Measurements from ENCODE around the gene MRPL40. TPM values are rescaled to one million over a fixed set of nuclear protein-coding genes. Genes with fewer than 3 reads are reported as not detected.

Gene MRPL40
- total and polyA plus RNA-seq, 2 experiments from 2014 or later, result 15.5 to 53.5 TPM

DNA sequence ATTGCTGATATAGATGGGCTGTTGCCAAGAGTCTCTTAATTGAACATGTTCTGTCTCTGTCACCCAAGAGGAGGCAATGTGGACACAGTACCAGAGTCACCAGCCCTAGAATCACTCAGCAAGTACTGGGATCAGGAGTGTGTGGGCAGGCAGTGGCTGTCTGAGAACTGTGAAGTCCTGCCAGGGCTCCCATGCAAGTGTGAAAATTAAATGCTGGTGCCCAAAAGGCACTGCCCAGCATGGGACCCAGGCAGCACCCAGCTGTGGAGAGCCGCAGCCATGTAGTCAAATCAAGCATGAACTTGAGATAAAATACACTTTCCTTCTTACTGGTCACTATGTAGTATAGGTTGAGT, 20.7 kb upstream of the MRPL40 start:
- no peak for DNase-seq (ENCODE audit: low spot score)
- Histone ChIP-seq H3K9me2 (ENCODE audit: insufficient read depth) (no peaks in the 10 kb centered on the region), H3K27ac (ENCODE audit: low read depth) (no peak overlapping the region), H3K27me3 (ENCODE audit: insufficient read depth) (no peaks in the 10 kb centered on the region), H3K4me2 (no peak overlapping the region), H3K4me3 (no peak overlapping the region), H3K36me3 (ENCODE audit: insufficient read depth) (peaks cover 10% of the 10 kb centered on the region; the same call in 1 of the 2 replicates), H4K20me1 (replicated peaks; ENCODE audit: insufficient read depth) (peaks cover 44% of the 10 kb centered on the region), H3F3A (replicated peaks; ENCODE audit: low read depth) (no peaks in the 10 kb centered on the region), H2AFZ (no peak overlapping the region), H3K79me2 (replicated peaks; ENCODE audit: insufficient read depth) (peaks cover 64% of the 10 kb centered on the region), H3K4me1 (ENCODE audit: insufficient read depth) (peaks cover 4% of the 10 kb centered on the region; the same call in 1 of the 2 replicates)
- Mint-ChIP-seq H3K27ac (no peak overlapping the region; the same call in 1 of the 2 replicates), H3K4me1 (peaks cover 19% of the 10 kb centered on the region), H3K36me3 (ENCODE audit: low read depth) (peaks cover 29% of the 10 kb centered on the region), H3K4me3 (no peak overlapping the region), H3K27me3 (ENCODE audit: insufficient read depth, low read depth, poor library complexity) (peaks cover 6% of the 10 kb centered on the region), H3K9me3 (no peaks in the 10 kb centered on the region)
- TF ChIP-seq STAT1 (IDR thresholded peaks at IDR 0.05; ENCODE audit: unreplicated experiment) (no peak), NANOG (IDR thresholded peaks at IDR 0.05; ENCODE audit: borderline replicate concordance) (no peak), ZNF114 (CRISPR knock-in tag; IDR thresholded peaks at IDR 0.05) (no peak), ZNF462 (CRISPR knock-in tag; IDR thresholded peaks at IDR 0.05) (no peak), POLR2AphosphoS5 (IDR thresholded peaks at IDR 0.05; ENCODE audit: low read depth) (no peak), JUNB (IDR thresholded peaks at IDR 0.05; ENCODE audit: unreplicated experiment) (no peak)
- ATAC-seq, result no peak

DNA sequence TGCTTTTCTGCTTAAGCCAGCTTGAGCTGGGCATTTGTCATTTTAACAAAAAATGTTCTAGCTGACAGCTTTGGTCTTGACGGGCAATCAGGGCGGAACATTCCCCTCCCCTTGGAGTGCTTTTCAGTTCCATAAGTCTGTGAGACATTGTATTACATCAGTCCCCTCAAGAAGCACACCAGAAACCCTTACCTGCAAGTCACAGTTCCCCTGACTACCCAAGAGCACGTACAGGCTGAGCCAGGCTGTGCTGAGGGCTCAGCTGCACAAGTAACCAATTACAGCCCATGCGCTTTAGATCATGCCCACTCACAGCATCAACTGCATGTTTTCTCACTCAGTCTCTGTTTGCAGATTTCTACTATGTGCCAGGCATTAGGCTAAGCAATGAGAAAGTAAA, 19.9 kb upstream of the MRPL40 start:
- peaks cover 72% of the 10 kb centered on the region for H3K79me2 ChIP-seq (replicated peaks; ENCODE audit: insufficient read depth)
- H4K20me1 ChIP-seq (replicated peaks; ENCODE audit: insufficient read depth), result peaks cover 48% of the 10 kb centered on the region
- H3K27ac Mint-ChIP-seq, result peak overlapping the region; percentile 90
- H2AFZ ChIP-seq, result no peak overlapping the region
- H3K4me1 ChIP-seq (ENCODE audit: insufficient read depth), result peaks cover 4% of the 10 kb centered on the region; the same call in 1 of the 2 replicates
- peaks cover 5% of the 10 kb centered on the region for H3K27me3 Mint-ChIP-seq (ENCODE audit: insufficient read depth, low read depth, poor library complexity)
- H3K27me3 ChIP-seq (ENCODE audit: insufficient read depth), result no peaks in the 10 kb centered on the region
- no peak for DNase-seq (ENCODE audit: low spot score)
- peaks cover 24% of the 10 kb centered on the region for H3K36me3 Mint-ChIP-seq (ENCODE audit: low read depth)
- no peak for ATAC-seq
- peaks cover 7% of the 10 kb centered on the region; the same call in 1 of the 2 replicates for H3K36me3 ChIP-seq (ENCODE audit: insufficient read depth)
- no peaks in the 10 kb centered on the region for H3K9me3 Mint-ChIP-seq
- no peak overlapping the region for H3K4me3 ChIP-seq
- no peak overlapping the region for H3K4me2 ChIP-seq
- 0 out of 2 replicates have a peak overlapping the region, but pooled peaks have one; percentile 69 for H3K27ac ChIP-seq (ENCODE audit: low read depth)
- no peaks in the 10 kb centered on the region for H3F3A ChIP-seq (replicated peaks; ENCODE audit: low read depth)
- no peaks in the 10 kb centered on the region for H3K9me2 ChIP-seq (ENCODE audit: insufficient read depth)
- H3K4me1 Mint-ChIP-seq, result peaks cover 19% of the 10 kb centered on the region
- no peak overlapping the region for H3K4me3 Mint-ChIP-seq
- TF ChIP-seq POLR2AphosphoS5 (IDR thresholded peaks at IDR 0.05; ENCODE audit: low read depth) (no peak), ZNF331 (CRISPR knock-in tag; IDR thresholded peaks at IDR 0.05; ENCODE audit: low read depth) (no peak), EZH2phosphoT487 (IDR thresholded peaks at IDR 0.05; ENCODE audit: unreplicated experiment) (no peak), EZH2 (IDR thresholded peaks at IDR 0.05; ENCODE audit: low read depth, unreplicated experiment) (no peak), ZNF114 (CRISPR knock-in tag; IDR thresholded peaks at IDR 0.05) (no peak), NANOG (IDR thresholded peaks at IDR 0.05; ENCODE audit: borderline replicate concordance) (no peak), STAT1 (IDR thresholded peaks at IDR 0.05; ENCODE audit: unreplicated experiment) (no peak)
- TF ChIP-seq, protein P1, sequence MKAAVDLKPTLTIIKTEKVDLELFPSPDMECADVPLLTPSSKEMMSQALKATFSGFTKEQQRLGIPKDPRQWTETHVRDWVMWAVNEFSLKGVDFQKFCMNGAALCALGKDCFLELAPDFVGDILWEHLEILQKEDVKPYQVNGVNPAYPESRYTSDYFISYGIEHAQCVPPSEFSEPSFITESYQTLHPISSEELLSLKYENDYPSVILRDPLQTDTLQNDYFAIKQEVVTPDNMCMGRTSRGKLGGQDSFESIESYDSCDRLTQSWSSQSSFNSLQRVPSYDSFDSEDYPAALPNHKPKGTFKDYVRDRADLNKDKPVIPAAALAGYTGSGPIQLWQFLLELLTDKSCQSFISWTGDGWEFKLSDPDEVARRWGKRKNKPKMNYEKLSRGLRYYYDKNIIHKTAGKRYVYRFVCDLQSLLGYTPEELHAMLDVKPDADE (IDR thresholded peaks at IDR 0.05), result no peak
- TF ChIP-seq, protein P2, sequence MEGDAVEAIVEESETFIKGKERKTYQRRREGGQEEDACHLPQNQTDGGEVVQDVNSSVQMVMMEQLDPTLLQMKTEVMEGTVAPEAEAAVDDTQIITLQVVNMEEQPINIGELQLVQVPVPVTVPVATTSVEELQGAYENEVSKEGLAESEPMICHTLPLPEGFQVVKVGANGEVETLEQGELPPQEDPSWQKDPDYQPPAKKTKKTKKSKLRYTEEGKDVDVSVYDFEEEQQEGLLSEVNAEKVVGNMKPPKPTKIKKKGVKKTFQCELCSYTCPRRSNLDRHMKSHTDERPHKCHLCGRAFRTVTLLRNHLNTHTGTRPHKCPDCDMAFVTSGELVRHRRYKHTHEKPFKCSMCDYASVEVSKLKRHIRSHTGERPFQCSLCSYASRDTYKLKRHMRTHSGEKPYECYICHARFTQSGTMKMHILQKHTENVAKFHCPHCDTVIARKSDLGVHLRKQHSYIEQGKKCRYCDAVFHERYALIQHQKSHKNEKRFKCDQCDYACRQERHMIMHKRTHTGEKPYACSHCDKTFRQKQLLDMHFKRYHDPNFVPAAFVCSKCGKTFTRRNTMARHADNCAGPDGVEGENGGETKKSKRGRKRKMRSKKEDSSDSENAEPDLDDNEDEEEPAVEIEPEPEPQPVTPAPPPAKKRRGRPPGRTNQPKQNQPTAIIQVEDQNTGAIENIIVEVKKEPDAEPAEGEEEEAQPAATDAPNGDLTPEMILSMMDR (conservative IDR thresholded peaks at IDR 0.05; ENCODE audit: low read depth in 2 of 2), result no peak

Measured in GM23338 (cell line).